Anterior cingulate cortex (tissue), 58 donors: ENCODE results near the gene FAM186B.
"Not testable (repeated sequence)": the region's sequence is repeated elsewhere in the genome, so short reads cannot be mapped to it uniquely, and the experiment has no call there.

Source experiments
- DNase-seq, 58 donors: peaks; one replicate each; lab custom pipeline; 2025; lab: John Stamatoyannopoulos, UW

FAM186B gene

GRCh38 chr12:49605539-49605938, at the start of gene FAM186B:
TSS of gene FAM186B (minus strand) at chr12:49605639. CDS start at chr12:49605477, 162 bp downstream.
- not testable (repeated sequence) for DNase-seq

- no peak for DNase-seq
These were observed 49.3 kb upstream of the FAM186B start for GRCh38 chr12:49654715-49655114.

- no peak for DNase-seq
These were observed 47.6 kb upstream of the FAM186B start for GRCh38 chr12:49652921-49653520.

GRCh38 chr12:49651855-49652254, 46.4 kb upstream of the FAM186B start:
- no peak for DNase-seq

- no peak for DNase-seq
These were observed 44.5 kb upstream of the FAM186B start for GRCh38 chr12:49649892-49650291.

GRCh38 chr12:49649445-49649844, 44.0 kb upstream of the FAM186B start:
- no peak for DNase-seq

GRCh38 chr12:49648712-49649003, 43.2 kb upstream of the FAM186B start:
- DNase-seq, result no peak

- peak in 1 of 58 donors; percentile 36 for DNase-seq
These were observed 42.6 kb upstream of the FAM186B start for GRCh38 chr12:49647827-49648711.

- DNase-seq, result no peak
These were observed 41.6 kb upstream of the FAM186B start for GRCh38 chr12:49646871-49647654.

- DNase-seq, result no peak
These were observed 40.9 kb upstream of the FAM186B start for GRCh38 chr12:49646331-49646830.

GRCh38 chr12:49645146-49646039, 40.0 kb upstream of the FAM186B start:
- DNase-seq, result no peak

GRCh38 chr12:49644620-49644994, 39.2 kb upstream of the FAM186B start:
- DNase-seq, result peak in 54 of 58 donors; percentile 18 to 84 (median 62)

- no peak for DNase-seq
These were observed 38.7 kb upstream of the FAM186B start for GRCh38 chr12:49643961-49644619.

GRCh38 chr12:49643135-49643534, 37.7 kb upstream of the FAM186B start:
- no peak for DNase-seq

- DNase-seq, result no peak
These were observed 36.9 kb upstream of the FAM186B start for GRCh38 chr12:49642370-49642802.

GRCh38 chr12:49641748-49642369, 36.4 kb upstream of the FAM186B start:
- no peak for DNase-seq

- peak in 52 of 58 donors; percentile 18 to 84 (median 50) for DNase-seq
These were observed 31.7 kb upstream of the FAM186B start for GRCh38 chr12:49636979-49637755.

GRCh38 chr12:49636574-49636973, 31.1 kb upstream of the FAM186B start:
- DNase-seq, result peak in 2 of 58 donors; percentile 50 to 63
